ENCODE results near the gene NCAPG.

NCAPG gene

DNA sequence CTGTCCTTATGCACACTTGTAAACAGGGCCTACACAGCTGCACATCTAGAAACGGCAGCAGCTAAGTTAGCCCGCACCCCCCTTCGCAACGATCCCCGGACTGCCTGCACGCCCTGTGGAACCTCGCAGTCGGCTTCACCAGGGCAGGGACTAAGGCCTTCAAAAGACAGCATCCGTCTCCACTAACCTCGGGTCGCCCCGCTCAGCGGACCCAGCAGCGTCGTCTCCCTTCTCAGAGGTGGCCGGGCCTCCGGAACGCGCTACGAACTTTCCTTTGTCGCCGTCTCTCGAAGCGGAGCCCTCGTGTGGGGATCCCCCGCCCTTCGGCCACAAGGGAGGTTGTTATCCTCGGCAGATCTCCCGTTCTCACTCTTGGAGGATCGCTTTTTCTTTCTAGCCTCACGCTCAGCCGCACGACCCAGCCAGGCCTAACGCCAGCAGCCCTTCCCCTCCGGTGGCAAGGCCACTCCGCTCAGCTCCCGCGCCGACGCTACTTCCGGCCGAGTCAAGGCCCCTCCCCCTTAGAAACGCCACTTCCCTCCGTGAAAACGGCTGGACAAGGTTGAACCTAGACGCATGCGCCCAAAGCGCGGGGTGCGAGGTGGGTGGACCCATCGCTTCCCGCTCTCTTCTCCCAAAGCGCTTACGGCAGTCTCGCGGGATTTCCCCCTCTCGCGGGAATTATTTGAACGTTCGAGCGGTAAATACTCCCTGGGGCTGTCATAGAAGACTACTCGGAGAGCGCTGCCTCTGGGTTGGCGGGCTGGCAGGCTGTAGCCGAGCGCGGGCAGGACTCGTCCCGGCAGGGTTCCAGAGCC is at the start of gene NCAPG, which contains the start of gene DCAF16:
TSS of gene NCAPG (plus strand) at position 720 of the 818 bp plus-strand sequence. CDS start 99 bp downstream, outside the sequence.
TSS of gene DCAF16 (minus strand) at position 498 of the 818 bp plus-strand sequence. CDS start 6,616 bp downstream, outside the sequence.
- DNase-seq (ENCODE audit: low spot score): peak; percentile 99

- DNase-seq (ENCODE audit: low spot score): no peak
Observed at GRCh38 chr4:17761062-17761461, 49.7 kb upstream of the NCAPG start.

DNA sequence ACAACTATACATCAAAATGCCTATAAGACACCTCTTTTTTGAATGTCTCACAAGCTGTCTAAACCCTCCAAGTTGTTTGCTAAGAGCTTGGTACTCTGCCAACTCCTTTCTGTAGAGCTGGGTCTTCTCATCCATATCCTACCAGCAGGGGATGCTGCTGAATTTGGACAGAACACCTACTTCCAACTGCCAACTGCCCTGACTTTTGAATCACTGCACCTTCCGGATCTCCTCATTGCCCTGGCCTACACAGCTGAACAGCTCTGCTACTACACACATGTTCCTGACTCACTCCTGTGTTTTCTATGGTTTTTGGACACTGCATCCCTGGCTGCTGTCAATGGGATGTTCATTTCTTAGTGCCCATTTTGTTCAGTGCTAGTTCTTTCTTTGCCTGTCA is 48.1 kb upstream of the NCAPG start:
- DNase-seq (ENCODE audit: low spot score): no peak

DNA sequence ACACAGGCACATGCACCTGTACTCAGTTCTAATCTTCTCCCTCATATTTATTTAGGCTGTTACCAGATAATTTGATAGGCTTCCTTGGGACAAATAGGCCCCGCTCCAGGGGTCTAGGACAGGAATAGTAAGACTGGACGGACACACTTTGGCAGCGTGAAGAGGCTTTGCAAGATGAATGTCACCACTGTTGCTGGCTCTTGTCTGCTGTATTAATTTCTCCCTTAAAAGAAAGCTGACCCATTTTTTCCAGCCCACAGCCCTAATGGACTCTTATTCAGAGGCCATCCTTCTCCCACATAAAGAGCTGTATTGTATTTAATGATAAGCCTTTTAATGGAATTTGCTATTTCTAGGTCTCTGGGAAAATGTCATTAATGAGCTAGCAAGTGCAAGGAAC is 47.4 kb upstream of the NCAPG start:
- DNase-seq (ENCODE audit: low spot score): no peak

DNA sequence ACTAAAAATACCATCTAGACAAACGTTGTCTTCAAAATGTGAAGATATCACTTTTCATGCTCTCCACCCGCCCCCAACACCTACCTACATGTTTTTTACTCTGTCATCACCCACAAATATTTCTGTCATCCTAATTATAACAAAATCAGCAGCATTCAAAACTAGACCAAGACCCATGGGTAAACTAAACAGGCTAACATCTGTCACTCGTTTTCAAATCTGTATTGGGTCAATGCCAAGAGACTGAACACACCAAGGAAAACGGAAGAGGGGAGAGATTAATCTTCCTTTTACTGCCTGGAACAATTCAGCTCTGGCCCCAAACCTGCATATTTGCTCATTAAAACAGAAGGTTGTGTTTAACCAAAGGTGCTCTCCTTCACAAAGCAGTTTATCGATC is 46.8 kb upstream of the NCAPG start:
- DNase-seq (ENCODE audit: low spot score): no peak

GRCh38 chr4:17765514-17766286 is 45.1 kb upstream of the NCAPG start:
- no peak for DNase-seq (ENCODE audit: low spot score)

- DNase-seq (ENCODE audit: low spot score): no peak
Observed at GRCh38 chr4:17766826-17767458, 43.8 kb upstream of the NCAPG start.

DNA sequence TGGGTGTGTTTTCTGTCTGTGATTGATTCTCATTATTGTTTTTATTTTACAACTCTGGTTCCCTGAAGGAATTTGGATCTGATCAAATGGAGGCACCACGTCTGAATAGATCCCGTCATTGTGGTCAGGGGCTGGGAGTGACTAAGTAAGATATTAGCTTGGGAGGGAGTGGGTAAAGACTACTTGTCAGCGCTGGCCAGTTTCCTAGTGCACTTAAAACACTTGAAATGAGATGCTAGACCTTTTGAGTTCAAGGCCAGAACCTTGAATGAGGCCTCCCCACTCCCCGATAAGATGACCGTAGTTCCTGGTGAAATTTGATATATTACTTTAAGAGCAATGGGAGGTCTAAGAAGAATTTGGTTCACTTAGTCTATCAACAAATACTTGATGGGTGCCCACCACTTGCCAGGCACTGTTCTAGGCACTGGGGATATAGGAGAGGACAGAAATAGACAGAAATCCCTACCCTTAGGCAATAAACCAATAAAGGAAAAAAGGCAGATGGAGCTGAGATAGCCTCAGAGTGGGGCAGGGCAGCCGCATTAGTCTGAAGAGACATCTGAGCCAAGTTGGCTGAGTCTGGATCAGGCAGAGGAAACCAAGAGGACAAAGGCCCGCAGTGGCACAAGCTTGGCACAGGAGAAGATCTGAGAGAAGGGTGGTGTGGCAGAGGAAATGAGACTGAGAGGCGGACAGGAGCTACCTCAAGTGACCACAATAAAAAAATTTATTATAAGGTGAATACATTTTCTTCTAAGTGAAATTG is 41.2 kb upstream of the NCAPG start:
- DNase-seq (ENCODE audit: low spot score): no peak

- no peak for DNase-seq (ENCODE audit: low spot score)
Observed at GRCh38 chr4:17770845-17771244, 39.9 kb upstream of the NCAPG start.

- DNase-seq (ENCODE audit: low spot score): no peak
Observed at GRCh38 chr4:17771284-17771908, 39.4 kb upstream of the NCAPG start.

DNA sequence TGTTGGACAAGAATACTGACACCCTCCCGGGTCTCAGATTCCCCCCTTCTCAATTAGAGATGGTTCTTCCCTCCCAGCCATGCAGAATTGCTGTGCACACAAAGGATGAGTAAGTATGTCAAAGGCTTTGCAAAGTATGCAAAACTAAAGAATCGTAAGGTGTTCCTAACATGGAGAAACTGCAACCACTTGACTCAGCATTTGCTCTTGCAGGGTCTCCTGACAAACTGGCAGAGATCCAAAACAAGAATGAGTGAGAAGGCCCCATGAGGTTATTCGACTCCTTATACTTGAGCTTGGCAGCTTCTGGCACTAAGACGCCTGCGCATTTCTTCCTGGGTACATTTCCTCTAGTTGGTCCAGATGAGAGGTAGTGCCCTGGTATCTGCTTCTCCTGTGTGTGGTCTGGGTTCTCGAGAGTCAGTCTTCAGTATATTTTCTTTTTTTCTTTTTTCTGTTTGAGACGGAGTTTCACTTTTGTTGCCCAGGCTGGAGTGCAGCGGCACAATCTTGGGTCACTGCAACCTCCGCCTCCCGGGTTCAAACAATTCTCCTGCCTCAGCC is 37.6 kb upstream of the NCAPG start:
- DNase-seq (ENCODE audit: low spot score): no peak

DNA sequence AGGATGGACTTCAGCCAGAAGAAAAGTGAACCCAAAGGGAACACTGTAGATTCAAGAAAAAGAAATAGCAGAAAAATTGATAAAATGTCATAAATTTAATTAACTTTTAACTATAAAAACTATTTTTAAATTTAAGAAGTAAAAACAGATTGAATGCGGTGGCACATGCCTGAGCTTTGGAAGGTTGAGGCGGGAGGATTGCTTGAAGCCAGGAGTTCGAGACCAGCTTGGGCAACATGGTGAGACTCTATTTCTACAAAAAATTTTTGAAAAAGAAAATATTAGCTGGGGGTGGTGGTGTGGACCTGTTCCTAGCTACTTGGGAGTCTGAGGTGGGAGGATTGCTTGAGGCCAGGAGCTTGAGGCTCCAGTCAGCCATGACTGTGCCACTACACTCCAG is 32.3 kb upstream of the NCAPG start:
- DNase-seq (ENCODE audit: low spot score): no peak

DNA sequence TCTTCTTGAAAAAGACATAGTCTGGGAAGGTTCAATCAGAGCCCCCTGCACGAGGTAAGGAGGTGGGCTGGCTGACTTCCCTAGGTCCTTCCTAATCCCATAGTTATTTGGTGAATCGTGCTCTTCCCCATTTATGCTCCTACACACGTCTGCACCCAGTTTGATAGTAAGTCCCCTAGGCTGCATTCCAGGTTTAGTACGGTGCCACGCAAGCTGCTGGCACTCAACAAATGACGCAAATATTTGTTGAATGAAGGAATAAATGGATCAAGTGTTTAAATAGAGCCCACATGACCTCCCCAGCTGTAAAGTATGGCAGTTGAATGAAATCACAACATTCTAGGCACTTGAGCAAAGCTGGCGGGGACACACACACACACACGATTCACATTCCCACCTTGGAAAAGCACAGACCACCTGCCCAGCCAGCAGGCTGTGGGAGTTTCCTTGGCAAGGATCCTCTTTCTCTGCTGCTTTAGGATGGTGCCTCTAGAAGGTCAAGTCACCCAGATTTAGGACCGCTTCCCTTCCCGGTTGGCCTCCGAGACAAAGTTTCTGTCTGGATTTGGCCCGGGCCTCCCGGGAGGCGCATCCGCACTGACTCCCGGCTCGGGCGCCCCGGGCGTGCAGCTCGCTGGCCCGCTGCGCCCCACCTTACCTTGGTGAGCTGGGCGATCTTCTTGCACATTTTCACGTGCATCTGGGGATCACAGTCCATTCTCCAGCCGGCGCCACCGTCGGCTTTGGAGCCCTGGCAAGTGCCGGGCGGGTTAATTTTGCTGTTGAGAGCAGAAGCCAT is 30.1 kb upstream of the NCAPG start:
- DNase-seq (ENCODE audit: low spot score): no peak

DNA sequence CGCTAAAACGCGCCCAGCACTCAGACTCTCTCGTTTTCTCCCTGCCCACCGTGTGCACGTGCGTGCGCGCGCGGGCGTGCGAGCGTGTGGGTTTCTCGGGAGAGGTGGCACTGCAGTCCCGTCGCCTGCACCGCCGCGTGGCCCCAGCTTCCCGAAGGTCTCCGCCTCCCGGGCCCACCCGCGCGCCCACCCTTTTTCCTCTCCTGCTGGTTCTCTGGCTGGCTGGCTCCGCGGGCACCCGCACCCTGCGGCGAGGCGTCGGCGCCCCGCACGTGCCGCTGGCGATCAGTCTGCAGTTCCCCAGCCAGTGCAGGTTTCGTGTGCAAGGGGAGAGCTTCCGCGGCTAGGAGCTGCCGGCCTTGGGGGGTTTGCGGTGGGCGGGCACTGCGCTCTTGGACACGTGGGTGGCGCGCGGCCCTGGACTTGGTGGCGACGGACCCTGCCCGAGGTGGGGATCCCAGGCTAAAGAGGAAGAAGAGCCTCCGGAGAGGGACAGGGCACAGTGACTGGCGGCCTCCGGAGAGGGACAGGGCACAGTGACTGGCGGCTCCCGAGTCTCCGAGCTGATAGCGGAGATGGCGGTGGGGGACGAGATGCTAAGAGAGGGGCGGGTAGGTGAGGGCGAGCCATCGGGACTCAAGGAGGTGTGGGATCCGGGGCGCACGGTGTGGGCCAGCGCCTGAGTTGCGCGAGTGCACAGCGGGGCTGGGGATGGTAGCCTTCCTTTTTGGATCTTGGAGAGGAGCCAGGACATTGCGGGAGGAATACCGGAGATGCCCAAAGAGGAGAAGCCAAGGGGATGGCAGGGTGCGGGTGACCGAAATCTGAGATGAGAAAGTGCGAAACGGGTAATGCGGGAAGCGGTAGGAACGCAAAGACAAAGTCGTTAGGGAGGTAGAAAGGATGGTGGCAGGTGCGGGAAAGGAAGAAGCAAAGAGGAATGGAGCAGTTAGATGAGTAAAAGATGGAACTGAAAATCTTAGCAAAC is 29.2 kb upstream of the NCAPG start, which contains the start of gene FAM184B:
TSS of gene FAM184B (minus strand) at position 322 of the 988 bp plus-strand sequence. CDS start 322 bp downstream, outside the sequence.
- peak; percentile 66 for DNase-seq (ENCODE audit: low spot score)

- no peak for DNase-seq (ENCODE audit: low spot score)
Observed at GRCh38 chr4:17785858-17786257, 24.9 kb upstream of the NCAPG start.

GRCh38 chr4:17786567-17786966 is 24.2 kb upstream of the NCAPG start:
- DNase-seq (ENCODE audit: low spot score): no peak

GRCh38 chr4:17787315-17787714 is 23.5 kb upstream of the NCAPG start:
- no peak for DNase-seq (ENCODE audit: low spot score)

- DNase-seq (ENCODE audit: low spot score): no peak
Observed at GRCh38 chr4:17788956-17789355, 21.8 kb upstream of the NCAPG start.

GRCh38 chr4:17794730-17795129 is 16.0 kb upstream of the NCAPG start:
- DNase-seq (ENCODE audit: low spot score): no peak
